Measurements from ENCODE around the gene TUBB2A.
"Not testable (repeated sequence)": the region's sequence is repeated elsewhere in the genome, so short reads cannot be mapped to it uniquely, and the experiment has no call there.

TUBB2A gene

GRCh38 chr6:3157131-3157933, at the start of gene TUBB2A:
Gene TUBB2A, minus strand, starts transcription at chr6:3157544. Its CDS starts 81 bp downstream, at chr6:3157463.
- peak; percentile 92 for DNase-seq

GRCh38 chr6:3206339-3207015, 49.1 kb upstream of the TUBB2A start:
- no peak for DNase-seq

GRCh38 chr6:3205913-3206312, 48.6 kb upstream of the TUBB2A start:
- no peak for DNase-seq

- no peak for DNase-seq
These were observed 47.6 kb upstream of the TUBB2A start for GRCh38 chr6:3204921-3205320.

- no peak for DNase-seq
These were observed 45.8 kb upstream of the TUBB2A start for GRCh38 chr6:3202999-3203696.

GRCh38 chr6:3201388-3201787, 44.0 kb upstream of the TUBB2A start:
- no peak for DNase-seq

GRCh38 chr6:3200682-3201081, 43.3 kb upstream of the TUBB2A start:
- no peak for DNase-seq

GRCh38 chr6:3199382-3199781, 42.0 kb upstream of the TUBB2A start:
- no peak for DNase-seq

- DNase-seq, result not testable (repeated sequence)
These were observed 40.4 kb upstream of the TUBB2A start for GRCh38 chr6:3197734-3198133.

- no peak for DNase-seq
These were observed 39.4 kb upstream of the TUBB2A start for GRCh38 chr6:3196770-3197169.

GRCh38 chr6:3195695-3196497, 38.6 kb upstream of the TUBB2A start:
- DNase-seq, result peak; percentile 46

- DNase-seq, result no peak
These were observed 38.0 kb upstream of the TUBB2A start for GRCh38 chr6:3195420-3195694.

GRCh38 chr6:3194535-3195419, 37.4 kb upstream of the TUBB2A start:
- DNase-seq, result peak; percentile 64

- DNase-seq, result no peak
These were observed 35.9 kb upstream of the TUBB2A start for GRCh38 chr6:3193102-3193849.

GRCh38 chr6:3190779-3191178, 33.4 kb upstream of the TUBB2A start:
- no peak for DNase-seq

GRCh38 chr6:3190056-3190455, 32.7 kb upstream of the TUBB2A start:
- no peak for DNase-seq

- DNase-seq, result not testable (repeated sequence)
These were observed 31.8 kb upstream of the TUBB2A start for GRCh38 chr6:3189192-3189591.

GRCh38 chr6:3188262-3188661, 30.9 kb upstream of the TUBB2A start:
- no peak for DNase-seq

GRCh38 chr6:3186974-3187382, 29.6 kb upstream of the TUBB2A start:
- DNase-seq, result no peak

- no peak for DNase-seq
These were observed 25.7 kb upstream of the TUBB2A start for GRCh38 chr6:3183066-3183465.

GRCh38 chr6:3181105-3181504, 23.8 kb upstream of the TUBB2A start:
- DNase-seq, result no peak

Measured in NCI-H69 (cell line).